Measurements from ENCODE around the gene GAS7.

GRCh38 chr17:10067446-10068143, 130.8 kb downstream of the GAS7 start:
- TF ChIP-seq CTCF (IDR thresholded peaks at IDR 0.05): no peak
- TF ChIP-seq POLR2A (IDR thresholded peaks at IDR 0.05): no peak

All from tibial nerve (tissue), 3 donors.